Karpas-422 (cell line): ENCODE measurements around the gene ROR1. TPM values are rescaled to one million over a fixed set of nuclear protein-coding genes. Genes with fewer than 3 reads are reported as not detected.
"Not testable (repeated sequence)": the region's sequence is repeated elsewhere in the genome, so short reads cannot be mapped to it uniquely, and the experiment has no call there.

Experiments
- DNase-seq: peaks from one replicate; pipeline ENCODE4 v3.0.0-alpha.2; 2015
- H2AFZ ChIP-seq: fragments of 200-600 bp; sonication (generic); 2 replicates; pipeline ENCODE4 v1.6.1; 2014; ENCODE audit warnings: antibody characterized with exemption, low read length, mixed read lengths
- H3K27ac ChIP-seq: fragments of 200-600 bp; sonication (generic); 2 replicates; pipeline ENCODE4 v1.5.1; 2014; ENCODE audit warnings: mild to moderate bottlenecking, low read length, moderate library complexity
- H3K27me3 ChIP-seq: fragments of 200-600 bp; sonication (generic); 2 replicates; pipeline ENCODE4 v1.6.1; 2014; ENCODE audit warnings: low read length, mixed read lengths
- H3K36me3 ChIP-seq: fragments of 200-600 bp; sonication (generic); 2 replicates; pipeline ENCODE4 v1.6.1; 2014; ENCODE audit warnings: low read length, mixed read lengths; ENCODE audit not compliant: insufficient read depth
- H3K4me1 ChIP-seq: fragments of 200-600 bp; sonication (generic); 2 replicates; pipeline ENCODE4 v1.6.1; 2014; ENCODE audit warnings: mild to moderate bottlenecking, low read length, mixed read lengths
- H3K4me2 ChIP-seq: fragments of 200-600 bp; sonication (generic); 2 replicates; pipeline ENCODE4 v1.6.1; 2014; ENCODE audit warnings: low read length, low read depth, mild to moderate bottlenecking; ENCODE audit not compliant: poor library complexity, severe bottlenecking
- H3K4me3 ChIP-seq: fragments of 200-600 bp; sonication (generic); 2 replicates; pipeline ENCODE4 v1.5.1; 2014; ENCODE audit warnings: mild to moderate bottlenecking, antibody characterized with exemption, low read length, mixed read lengths
- H3K79me2 ChIP-seq: fragments of 200-600 bp; sonication (generic); 2 replicates; pipeline ENCODE4 v1.6.1; 2014; ENCODE audit warnings: mild to moderate bottlenecking, low read length, mixed read lengths
- H3K9ac ChIP-seq: fragments of 200-600 bp; sonication (generic); 2 replicates; pipeline ENCODE4 v1.6.0; 2014; ENCODE audit warnings: low read length
- H3K9me2 ChIP-seq: fragments of 200-600 bp; sonication (generic), shearing (Covaris generic); replicated peaks from 2 replicates; pipeline ENCODE4 v1.6.0; 2014; ENCODE audit warnings: mild to moderate bottlenecking, low read length, moderate library complexity; ENCODE audit not compliant: insufficient read depth
- H3K9me3 ChIP-seq: fragments of 300-700, 200-600 bp; sonication (generic); 2 replicates; pipeline ENCODE4 v1.6.1; 2014; ENCODE audit warnings: low read length, mixed read lengths
- H4K20me1 ChIP-seq: fragments of 200-600 bp; sonication (generic); 2 replicates; pipeline ENCODE4 v1.6.1; 2014; ENCODE audit warnings: mild to moderate bottlenecking, antibody characterized with exemption, low read length, low read depth; ENCODE audit not compliant: insufficient read depth
- total RNA-seq: library from RNA; depleted of rRNA; stranded (reverse); fragments of >200 nt; shearing (Covaris generic); gene quantifications from 2 replicates; pipeline ENCODE4 v1.2.3, GENCODE V29; 2014; ENCODE audit warnings: low replicate concordance

The ROR1 gene
- total RNA-seq, 1 experiment from 2014 or later, result not detected

- H3K27me3 ChIP-seq, result no peaks in the 10 kb centered on the region
- H3K9me3 ChIP-seq, result no peaks in the 10 kb centered on the region
- H4K20me1 ChIP-seq, result no peaks in the 10 kb centered on the region
- no peaks in the 10 kb centered on the region for H3K79me2 ChIP-seq
- no peaks in the 10 kb centered on the region for H3K36me3 ChIP-seq
- no peak for DNase-seq
- no peaks in the 10 kb centered on the region for H3K4me1 ChIP-seq
- H3K27ac ChIP-seq, result no peak within 1 kb of the TSS
- H2AFZ ChIP-seq, result no peak within 1 kb of the TSS
- H3K4me2 ChIP-seq, result no peak within 1 kb of the TSS
- H3K9ac ChIP-seq, result no peak within 1 kb of the TSS
- no peak within 1 kb of the TSS for H3K4me3 ChIP-seq
- no peaks in the 10 kb centered on the region for H3K9me2 ChIP-seq
Observed at GRCh38 chr1:64203420-64203819, 429.6 kb downstream of the ROR1 start, which contains the start of gene UBE2U. Gene UBE2U, plus strand, starts transcription at chr1:64203623. Its CDS starts 428 bp downstream, at chr1:64204051.

GRCh38 chr1:64209221-64209620 lies 435.4 kb downstream of the ROR1 start:
- Histone ChIP-seq H3K27me3 (no peaks in the 10 kb centered on the region), H3K27ac (no peak overlapping the region)

GRCh38 chr1:64212031-64212430 lies 438.2 kb downstream of the ROR1 start:
- H3K4me1 ChIP-seq, result no peaks in the 10 kb centered on the region
- H3K9me2 ChIP-seq, result no peaks in the 10 kb centered on the region
- no peak for DNase-seq
- H3K9ac ChIP-seq, result no peak overlapping the region
- no peak overlapping the region for H3K4me3 ChIP-seq
- H3K9me3 ChIP-seq, result no peaks in the 10 kb centered on the region
- H4K20me1 ChIP-seq, result no peaks in the 10 kb centered on the region
- no peak overlapping the region for H3K4me2 ChIP-seq
- no peak overlapping the region for H3K27ac ChIP-seq
- no peaks in the 10 kb centered on the region for H3K27me3 ChIP-seq
- H3K79me2 ChIP-seq, result no peaks in the 10 kb centered on the region
- H2AFZ ChIP-seq, result no peak overlapping the region
- H3K36me3 ChIP-seq, result no peaks in the 10 kb centered on the region

More at GRCh38 chr1:64209221-64209620, 435.4 kb downstream of the ROR1 start:
- H2AFZ ChIP-seq, result no peak overlapping the region
- H3K4me1 ChIP-seq, result no peaks in the 10 kb centered on the region
- no peak overlapping the region for H3K4me2 ChIP-seq
- no peaks in the 10 kb centered on the region for H4K20me1 ChIP-seq
- H3K4me3 ChIP-seq, result no peak overlapping the region
- H3K9ac ChIP-seq, result no peak overlapping the region
- no peaks in the 10 kb centered on the region for H3K79me2 ChIP-seq
- no peak for DNase-seq
- no peaks in the 10 kb centered on the region for H3K9me3 ChIP-seq
- no peaks in the 10 kb centered on the region for H3K9me2 ChIP-seq
- H3K36me3 ChIP-seq, result no peaks in the 10 kb centered on the region

GRCh38 chr1:64215576-64215975 lies 441.8 kb downstream of the ROR1 start:
- Histone ChIP-seq H4K20me1 (no peaks in the 10 kb centered on the region), H3K9me3 (no peaks in the 10 kb centered on the region), H3K4me2 (no peak overlapping the region), H2AFZ (no peak overlapping the region), H3K4me1 (no peaks in the 10 kb centered on the region), H3K79me2 (no peaks in the 10 kb centered on the region), H3K4me3 (no peak overlapping the region), H3K27me3 (no peaks in the 10 kb centered on the region), H3K27ac (no peak overlapping the region), H3K9me2 (no peaks in the 10 kb centered on the region), H3K36me3 (no peaks in the 10 kb centered on the region), H3K9ac (no peak overlapping the region)
- no peak for DNase-seq

GRCh38 chr1:64220241-64220640 lies 446.4 kb downstream of the ROR1 start:
- Histone ChIP-seq H3K9me2 (no peaks in the 10 kb centered on the region), H3K27ac (no peak overlapping the region), H3K4me1 (no peaks in the 10 kb centered on the region), H3K9ac (no peak overlapping the region), H3K36me3 (no peaks in the 10 kb centered on the region), H3K27me3 (no peaks in the 10 kb centered on the region), H3K4me3 (no peak overlapping the region), H3K4me2 (no peak overlapping the region), H2AFZ (no peak overlapping the region), H3K9me3 (no peaks in the 10 kb centered on the region), H3K79me2 (no peaks in the 10 kb centered on the region), H4K20me1 (no peaks in the 10 kb centered on the region)
- DNase-seq, result no peak

- Histone ChIP-seq H3K27ac (no peak overlapping the region), H2AFZ (no peak overlapping the region), H3K4me3 (no peak overlapping the region), H3K4me1 (no peaks in the 10 kb centered on the region), H3K9me3 (no peaks in the 10 kb centered on the region), H3K9ac (no peak overlapping the region), H3K36me3 (no peaks in the 10 kb centered on the region), H4K20me1 (no peaks in the 10 kb centered on the region), H3K9me2 (no peaks in the 10 kb centered on the region), H3K4me2 (no peak overlapping the region), H3K79me2 (no peaks in the 10 kb centered on the region), H3K27me3 (no peaks in the 10 kb centered on the region)
- no peak for DNase-seq
Observed at GRCh38 chr1:64223329-64224151, 449.7 kb downstream of the ROR1 start.

GRCh38 chr1:64224236-64224635 lies 450.4 kb downstream of the ROR1 start:
- H3K9me2 ChIP-seq, result not testable (repeated sequence)

GRCh38 chr1:64228167-64228957 lies 454.5 kb downstream of the ROR1 start:
- Histone ChIP-seq H3K36me3 (no peaks in the 10 kb centered on the region), H4K20me1 (no peaks in the 10 kb centered on the region), H3K27ac (no peak overlapping the region), H2AFZ (no peak overlapping the region), H3K4me3 (no peak overlapping the region), H3K9me2 (no peaks in the 10 kb centered on the region), H3K9me3 (no peaks in the 10 kb centered on the region), H3K27me3 (no peaks in the 10 kb centered on the region), H3K4me2 (no peak overlapping the region), H3K9ac (no peak overlapping the region), H3K4me1 (no peaks in the 10 kb centered on the region), H3K79me2 (no peaks in the 10 kb centered on the region)
- DNase-seq, result no peak

More at GRCh38 chr1:64224236-64224635, 450.4 kb downstream of the ROR1 start:
- DNase-seq, H3K36me3 ChIP-seq, H3K27ac ChIP-seq, H4K20me1 ChIP-seq, H3K9me3 ChIP-seq, H3K79me2 ChIP-seq, H3K9ac ChIP-seq, H3K4me1 ChIP-seq, H2AFZ ChIP-seq, H3K4me2 ChIP-seq, H3K27me3 ChIP-seq, H3K4me3 ChIP-seq: not testable (repeated sequence)
